ENCODE data around the gene GPHA2.

GPHA2 gene

GRCh38 chr11:64918017-64918416, 17.7 kb downstream of the GPHA2 start:
- DNase-seq (ENCODE audit: low spot score), result no peak
- H3K27me3 ChIP-seq (ENCODE audit: control insufficient read depth in 3 of 3, insufficient read depth in 3 of 3, low read depth in 1 of 3, low read length in 3 of 3), result no peaks in the 10 kb centered on the region
- peaks cover 6 to 10% of the 10 kb centered on the region in 2 donors for H3K4me1 ChIP-seq (ENCODE audit: control insufficient read depth in 2 of 2, insufficient read depth in 1 of 2, low read depth in 1 of 2, low read length in 2 of 2)

GRCh38 chr11:64917663-64917995, 18.1 kb downstream of the GPHA2 start:
- peaks cover 6 to 10% of the 10 kb centered on the region in 2 donors for H3K4me1 ChIP-seq (ENCODE audit: control insufficient read depth in 2 of 2, insufficient read depth in 1 of 2, low read depth in 1 of 2, low read length in 2 of 2)
- no peak overlapping the region for H3K9ac ChIP-seq (ENCODE audit: low read depth, low read length, poor library complexity)
- no peaks in the 10 kb centered on the region for H3K9me3 ChIP-seq (replicated peaks in 1 of 2; ENCODE audit: control insufficient read depth in 2 of 2, insufficient read depth in 1 of 2, low read depth in 1 of 2, low read length in 2 of 2)
- H4K91ac ChIP-seq (ENCODE audit: low read depth, low read length, poor library complexity), result no peak overlapping the region
- H3K79me1 ChIP-seq (ENCODE audit: low read depth, low read length), result peaks cover 2% of the 10 kb centered on the region
- H2BK12ac ChIP-seq (ENCODE audit: low read length), result no peak overlapping the region
- H3K23ac ChIP-seq (ENCODE audit: low read depth, low read length, poor library complexity), result no peak overlapping the region
- H3K27ac ChIP-seq (replicated peaks; ENCODE audit: low read length), result peak overlapping the region; percentile 62
- H3K27me3 ChIP-seq (ENCODE audit: control insufficient read depth in 3 of 3, insufficient read depth in 3 of 3, low read depth in 1 of 3, low read length in 3 of 3), result no peaks in the 10 kb centered on the region
- DNase-seq (ENCODE audit: low spot score), result no peak
- no peak overlapping the region for H3K4ac ChIP-seq (ENCODE audit: low read length)
- H3K4me2 ChIP-seq (ENCODE audit: insufficient read depth, low read length, poor library complexity, severe bottlenecking), result peak overlapping the region; percentile 37
- peak overlapping the region; percentile 52 to 74 for H3K4me3 ChIP-seq (ENCODE audit: low read length in 2 of 2)
- no peak overlapping the region for H2BK15ac ChIP-seq (ENCODE audit: low read length)
- H4K8ac ChIP-seq (ENCODE audit: low read depth, low read length), result no peak overlapping the region
- no CpG with 5 or more reads among the region's 6 CpGs for WGBS, 2 donors (ENCODE audit: extremely low coverage in 2 of 2, insufficient read length in 2 of 2, insufficient replicate concordance in 1 of 2)
- H2AFZ ChIP-seq (ENCODE audit: low read length), result peak overlapping the region; percentile 70
- no peak overlapping the region for H3K18ac ChIP-seq (ENCODE audit: low read length)
- no peak overlapping the region for H3K14ac ChIP-seq (ENCODE audit: low read length)
- H3K36me3 ChIP-seq (replicated peaks in 1 of 2; ENCODE audit: control insufficient read depth in 2 of 2, insufficient read depth in 2 of 2, low read length in 2 of 2), result peaks cover 4 to 11% of the 10 kb centered on the region in 2 donors
- H2BK5ac ChIP-seq (ENCODE audit: low read length), result no peak overlapping the region
- no peak overlapping the region for H2AK5ac ChIP-seq (ENCODE audit: low read depth, low read length)
- no peak overlapping the region for H2BK120ac ChIP-seq (ENCODE audit: low read depth, low read length)

More at GRCh38 chr11:64918017-64918416, 17.7 kb downstream of the GPHA2 start:
- H3K4me3 ChIP-seq (ENCODE audit: low read length in 2 of 2), result peak overlapping the region in 1 of 2 donors; percentile 52
- no peak overlapping the region for H2AK5ac ChIP-seq (ENCODE audit: low read depth, low read length)
- peak overlapping the region; percentile 37 for H3K4me2 ChIP-seq (ENCODE audit: insufficient read depth, low read length, poor library complexity, severe bottlenecking)
- H3K18ac ChIP-seq (ENCODE audit: low read length), result no peak overlapping the region
- H3K4ac ChIP-seq (ENCODE audit: low read length), result no peak overlapping the region
- peak overlapping the region; percentile 62 for H3K27ac ChIP-seq (replicated peaks; ENCODE audit: low read length)
- no peak overlapping the region for H4K91ac ChIP-seq (ENCODE audit: low read depth, low read length, poor library complexity)
- peak overlapping the region; percentile 70 for H2AFZ ChIP-seq (ENCODE audit: low read length)
- no peaks in the 10 kb centered on the region for H3K9me3 ChIP-seq (replicated peaks in 1 of 2; ENCODE audit: control insufficient read depth in 2 of 2, insufficient read depth in 1 of 2, low read depth in 1 of 2, low read length in 2 of 2)
- H2BK120ac ChIP-seq (ENCODE audit: low read depth, low read length), result no peak overlapping the region
- H3K9ac ChIP-seq (ENCODE audit: low read depth, low read length, poor library complexity), result no peak overlapping the region
- H2BK12ac ChIP-seq (ENCODE audit: low read length), result no peak overlapping the region
- H4K8ac ChIP-seq (ENCODE audit: low read depth, low read length), result no peak overlapping the region
- H3K36me3 ChIP-seq (replicated peaks in 1 of 2; ENCODE audit: control insufficient read depth in 2 of 2, insufficient read depth in 2 of 2, low read length in 2 of 2), result peaks cover 4 to 7% of the 10 kb centered on the region in 2 donors
- no CpG with 5 or more reads among the region's 4 CpGs for WGBS, 2 donors (ENCODE audit: extremely low coverage in 2 of 2, insufficient read length in 2 of 2, insufficient replicate concordance in 1 of 2)
- no peak overlapping the region for H2BK5ac ChIP-seq (ENCODE audit: low read length)
- H3K23ac ChIP-seq (ENCODE audit: low read depth, low read length, poor library complexity), result no peak overlapping the region
- no peak overlapping the region for H3K14ac ChIP-seq (ENCODE audit: low read length)
- H2BK15ac ChIP-seq (ENCODE audit: low read length), result no peak overlapping the region
- H3K79me1 ChIP-seq (ENCODE audit: low read depth, low read length), result peaks cover 2% of the 10 kb centered on the region

- Histone ChIP-seq H3K9me3 (replicated peaks in 1 of 2; ENCODE audit: control insufficient read depth in 2 of 2, insufficient read depth in 1 of 2, low read depth in 1 of 2, low read length in 2 of 2) (no peaks in the 10 kb centered on the region), H2AK5ac (ENCODE audit: low read depth, low read length) (peak within 1 kb of the TSS; percentile 57), H2BK120ac (ENCODE audit: low read depth, low read length) (no peak within 1 kb of the TSS), H3K14ac (ENCODE audit: low read length) (peak within 1 kb of the TSS; percentile 72), H2AFZ (ENCODE audit: low read length) (peak within 1 kb of the TSS; percentile 70), H3K4me1 (ENCODE audit: control insufficient read depth in 2 of 2, insufficient read depth in 1 of 2, low read depth in 1 of 2, low read length in 2 of 2) (peaks cover 6 to 10% of the 10 kb centered on the region in 2 donors), H2BK5ac (ENCODE audit: low read length) (peak within 1 kb of the TSS; percentile 76), H2BK15ac (ENCODE audit: low read length) (peak within 1 kb of the TSS; percentile 71), H4K8ac (ENCODE audit: low read depth, low read length) (no peak within 1 kb of the TSS), H3K4me2 (ENCODE audit: insufficient read depth, low read length, poor library complexity, severe bottlenecking) (peak within 1 kb of the TSS; percentile 90), H4K91ac (ENCODE audit: low read depth, low read length, poor library complexity) (no peak within 1 kb of the TSS), H3K79me1 (ENCODE audit: low read depth, low read length) (peaks cover 2% of the 10 kb centered on the region), H3K9ac (ENCODE audit: low read depth, low read length, poor library complexity) (peak within 1 kb of the TSS; percentile 97), H3K4me3 (ENCODE audit: low read length in 2 of 2) (peak within 1 kb of the TSS; percentile 69 to 96), H3K27ac (replicated peaks; ENCODE audit: low read length) (peak within 1 kb of the TSS; percentile 62), H3K23ac (ENCODE audit: low read depth, low read length, poor library complexity) (peak within 1 kb of the TSS; percentile 25), H2BK12ac (ENCODE audit: low read length) (no peak within 1 kb of the TSS), H3K27me3 (ENCODE audit: control insufficient read depth in 3 of 3, insufficient read depth in 3 of 3, low read depth in 1 of 3, low read length in 3 of 3) (no peaks in the 10 kb centered on the region), H3K4ac (ENCODE audit: low read length) (peak within 1 kb of the TSS; percentile 93), H3K36me3 (replicated peaks in 1 of 2; ENCODE audit: control insufficient read depth in 2 of 2, insufficient read depth in 2 of 2, low read length in 2 of 2) (peaks cover 4 to 11% of the 10 kb centered on the region in 2 donors), H3K18ac (ENCODE audit: low read length) (peak within 1 kb of the TSS; percentile 95)
- no CpG with 5 or more reads among the region's 57 CpGs for WGBS, 2 donors (ENCODE audit: extremely low coverage in 2 of 2, insufficient read length in 2 of 2, insufficient replicate concordance in 1 of 2)
- peak; percentile 99 for DNase-seq (ENCODE audit: low spot score)
Observed at GRCh38 chr11:64916775-64917662, 18.7 kb downstream of the GPHA2 start, which contains the start of gene ATG2A. Gene ATG2A (minus strand): TSS chr11:64917209. CDS start chr11:64917135, 74 bp downstream.
